K562 (cell line): ENCODE data around the gene ZNF566. TPM values are rescaled to one million over a fixed set of nuclear protein-coding genes. Genes with fewer than 3 reads are reported as not detected.

ENCODE experiments used
- ADNP ChIP-seq: fragments of 200-800 bp; sonication (Bioruptor generic); IDR thresholded peaks from 2 replicates; pipeline ENCODE4 v1.6.1; 2016; ENCODE audit warnings: missing genetic modification characterization, missing compliant biosample characterization
- BACH1 ChIP-seq: fragments of 200-800 bp; sonication (Bioruptor generic); IDR thresholded peaks from 2 replicates; pipeline ENCODE4 v1.6.1; 2016; ENCODE audit warnings: missing genetic modification characterization, missing compliant biosample characterization
- DIDO1 ChIP-seq: fragments of 450-650 bp; IDR thresholded peaks from 2 replicates; pipeline ENCODE4 v1.6.1; 2016; ENCODE audit warnings: low read depth, missing biosample characterization, missing genetic modification characterization
- KDM1A ChIP-seq, 2 experiments: fragments of 450-650 bp; IDR thresholded peaks; 2 replicates each; pipeline ENCODE4 v1.6.1; 2016; ENCODE audit warnings: mild to moderate bottlenecking in 2 of 2
- NCOA2 ChIP-seq, 2 experiments: fragments of 450-650 bp; IDR thresholded peaks; 2 replicates each; pipeline ENCODE4 v1.6.1; 2018; ENCODE audit warnings: mild to moderate bottlenecking in 2 of 2, moderate library complexity in 1 of 2; ENCODE audit not compliant: partially characterized antibody in 2 of 2
- NR3C1 ChIP-seq: sonication (generic); formaldehyde crosslinking; IDR thresholded peaks from 2 replicates; pipeline ENCODE4 v1.8.1; 2022; ENCODE audit warnings: missing genetic modification reagents
- RBM34 ChIP-seq: fragments of 200-400 bp; formaldehyde crosslinking; IDR thresholded peaks from 2 replicates; pipeline ENCODE4 v1.6.1; 2018; ENCODE audit warnings: low read length, borderline replicate concordance; ENCODE audit not compliant: insufficient read depth
- SAFB ChIP-seq: fragments of 200-400 bp; formaldehyde crosslinking; IDR thresholded peaks from 2 replicates; pipeline ENCODE4 v1.6.1; 2017; ENCODE audit warnings: low read depth, low read length, borderline replicate concordance
- TEAD4 ChIP-seq, 2 experiments: sonication (generic) in 1 of 2; formaldehyde crosslinking in 1 of 2; IDR thresholded peaks; 2 replicates each; pipeline versions ENCODE4 v1.6.1 to v1.8.0; 2012 to 2022; ENCODE audit warnings: borderline replicate concordance in 1 of 2, inconsistent platforms in 1 of 2, low read length in 1 of 2, mild to moderate bottlenecking in 1 of 2, missing genetic modification reagents in 1 of 2
- ZFPM2 ChIP-seq: fragments of 250-450 bp; sonication (Bioruptor Pico); IDR thresholded peaks from 2 replicates; pipeline ENCODE4 v1.5.1; 2022; ENCODE audit warnings: mild to moderate bottlenecking
- ZNF174 ChIP-seq: fragments of 250-450 bp; sonication (Bioruptor Pico); IDR thresholded peaks from 2 replicates; pipeline ENCODE4 v1.4.0; 2020; ENCODE audit warnings: mild to moderate bottlenecking
- ZNF41 ChIP-seq: fragments of 250-450 bp; sonication (Bioruptor Pico); conservative IDR thresholded peaks from 2 replicates; pipeline ENCODE4 v1.4.0; 2020; ENCODE audit warnings: mild to moderate bottlenecking
- ZNF589 ChIP-seq: fragments of 200-800 bp; sonication (Bioruptor generic); IDR thresholded peaks from 2 replicates; pipeline ENCODE4 v1.6.1; 2016; ENCODE audit warnings: low read depth, missing genetic modification characterization, missing compliant biosample characterization
- ZNF780A ChIP-seq: fragments of 250-450 bp; sonication (Bioruptor Pico); IDR thresholded peaks from 2 replicates; pipeline ENCODE4 v1.5.0; 2021; ENCODE audit warnings: mild to moderate bottlenecking
- polyA plus RNA-seq, 8 experiments: library from polyadenylated mRNA; depleted of rRNA in 4 of 8; stranded (reverse) in 5 of 8; unstranded in 3 of 8; fragments of >200 nt; fragmentation: Nextera tagmentation in 2 of 8; fragmentation: Illumina TruSeq in 1 of 8; extraction: Ambion mirVana in 2 of 8; extraction: Trizol in 1 of 8; gene quantifications; 2 replicates each; pipeline versions ENCODE4 v1.2.1 to v1.2.3, GENCODE V29; 2011 to 2014; ENCODE audit warnings: inconsistent platforms in 1 of 8, missing spikeins in 1 of 8
- total RNA-seq, 7 experiments: library from RNA; depleted of rRNA in 6 of 7; stranded (reverse); fragments of >200 nt in 6 of 7; fragmentation: Illumina TruSeq in 2 of 7; extraction: Trizol in 2 of 7; gene quantifications; 2 replicates each; pipeline versions ENCODE4 v1.2.1 to v1.2.3, GENCODE V29; 2011 to 2021; ENCODE audit warnings: low replicate concordance in 1 of 7
- TF ChIP-seq, protein P1 (sequence below): fragments of 200-800 bp; sonication (Bioruptor generic); IDR thresholded peaks from 2 replicates; pipeline ENCODE4 v1.6.1; 2016; ENCODE audit warnings: missing genetic modification characterization, missing compliant biosample characterization
- TF ChIP-seq, protein P2 (sequence below): fragments of 250-450 bp; sonication (Bioruptor Pico); IDR thresholded peaks from 2 replicates; pipeline ENCODE4 v1.5.0; 2020; ENCODE audit warnings: mild to moderate bottlenecking, borderline replicate concordance
- TF ChIP-seq, protein P3 (sequence below): fragments of 450-650 bp; IDR thresholded peaks from 2 replicates; pipeline ENCODE4 v1.6.1; 2016
- TF ChIP-seq, protein P4 (sequence below): sonication (generic); formaldehyde crosslinking; IDR thresholded peaks from 2 replicates; pipeline ENCODE4 v1.8.1; 2022; ENCODE audit warnings: missing genetic modification reagents

The ZNF566 gene
- total and polyA plus RNA-seq, 9 of the 15 experiments (the other 6 are each of a cell fraction or from before 2014, with no cell fraction given) = 5.5 to 11.4 (median 9.7) TPM

DNA sequence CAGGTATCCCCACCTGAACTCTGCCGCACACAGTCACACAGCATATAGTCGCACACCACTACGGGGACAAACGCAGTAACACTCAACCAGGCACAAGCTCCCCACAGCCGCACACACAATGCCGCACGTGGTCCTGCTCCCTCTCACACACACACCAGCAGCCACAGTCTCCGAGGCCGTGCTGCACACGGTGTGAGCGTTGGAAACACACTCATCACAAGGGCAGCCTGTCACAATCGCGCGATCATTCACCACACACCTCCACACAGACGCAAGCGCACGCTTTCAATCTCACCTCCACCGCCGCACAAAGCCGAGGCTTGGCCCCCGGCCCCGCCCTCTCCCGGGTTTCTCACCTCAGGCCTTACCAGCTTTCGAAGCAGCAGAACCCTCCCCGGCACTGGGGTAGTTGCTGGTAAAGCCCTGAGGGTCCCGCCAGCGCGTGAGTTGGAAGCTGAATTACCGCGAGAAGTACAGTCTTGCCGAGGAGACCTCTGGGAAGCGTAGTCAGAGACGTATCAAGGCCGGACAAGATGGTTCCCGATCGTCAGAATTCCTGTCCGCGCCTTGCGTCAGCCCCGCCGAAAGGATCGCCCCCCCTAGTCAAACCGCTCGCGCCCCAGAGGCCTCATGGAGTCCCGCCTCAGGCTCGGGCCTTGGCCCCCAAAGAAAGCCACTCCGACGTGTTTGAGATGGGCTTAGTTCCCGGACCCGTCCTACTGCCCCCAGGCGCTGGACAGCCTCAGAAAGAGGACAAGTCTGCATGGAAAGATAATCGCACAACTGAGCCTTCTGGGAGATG is at the start of gene ZNF566 (continued):
- TF ChIP-seq, protein P1, sequence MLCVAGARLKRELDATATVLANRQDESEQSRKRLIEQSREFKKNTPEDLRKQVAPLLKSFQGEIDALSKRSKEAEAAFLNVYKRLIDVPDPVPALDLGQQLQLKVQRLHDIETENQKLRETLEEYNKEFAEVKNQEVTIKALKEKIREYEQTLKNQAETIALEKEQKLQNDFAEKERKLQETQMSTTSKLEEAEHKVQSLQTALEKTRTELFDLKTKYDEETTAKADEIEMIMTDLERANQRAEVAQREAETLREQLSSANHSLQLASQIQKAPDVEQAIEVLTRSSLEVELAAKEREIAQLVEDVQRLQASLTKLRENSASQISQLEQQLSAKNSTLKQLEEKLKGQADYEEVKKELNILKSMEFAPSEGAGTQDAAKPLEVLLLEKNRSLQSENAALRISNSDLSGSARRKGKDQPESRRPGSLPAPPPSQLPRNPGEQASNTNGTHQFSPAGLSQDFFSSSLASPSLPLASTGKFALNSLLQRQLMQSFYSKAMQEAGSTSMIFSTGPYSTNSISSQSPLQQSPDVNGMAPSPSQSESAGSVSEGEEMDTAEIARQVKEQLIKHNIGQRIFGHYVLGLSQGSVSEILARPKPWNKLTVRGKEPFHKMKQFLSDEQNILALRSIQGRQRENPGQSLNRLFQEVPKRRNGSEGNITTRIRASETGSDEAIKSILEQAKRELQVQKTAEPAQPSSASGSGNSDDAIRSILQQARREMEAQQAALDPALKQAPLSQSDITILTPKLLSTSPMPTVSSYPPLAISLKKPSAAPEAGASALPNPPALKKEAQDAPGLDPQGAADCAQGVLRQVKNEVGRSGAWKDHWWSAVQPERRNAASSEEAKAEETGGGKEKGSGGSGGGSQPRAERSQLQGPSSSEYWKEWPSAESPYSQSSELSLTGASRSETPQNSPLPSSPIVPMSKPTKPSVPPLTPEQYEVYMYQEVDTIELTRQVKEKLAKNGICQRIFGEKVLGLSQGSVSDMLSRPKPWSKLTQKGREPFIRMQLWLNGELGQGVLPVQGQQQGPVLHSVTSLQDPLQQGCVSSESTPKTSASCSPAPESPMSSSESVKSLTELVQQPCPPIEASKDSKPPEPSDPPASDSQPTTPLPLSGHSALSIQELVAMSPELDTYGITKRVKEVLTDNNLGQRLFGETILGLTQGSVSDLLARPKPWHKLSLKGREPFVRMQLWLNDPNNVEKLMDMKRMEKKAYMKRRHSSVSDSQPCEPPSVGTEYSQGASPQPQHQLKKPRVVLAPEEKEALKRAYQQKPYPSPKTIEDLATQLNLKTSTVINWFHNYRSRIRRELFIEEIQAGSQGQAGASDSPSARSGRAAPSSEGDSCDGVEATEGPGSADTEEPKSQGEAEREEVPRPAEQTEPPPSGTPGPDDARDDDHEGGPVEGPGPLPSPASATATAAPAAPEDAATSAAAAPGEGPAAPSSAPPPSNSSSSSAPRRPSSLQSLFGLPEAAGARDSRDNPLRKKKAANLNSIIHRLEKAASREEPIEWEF (CRISPR knock-in tag) = no peak
- no peak for TF ChIP-seq ZNF589 (CRISPR knock-in tag)
- TF ChIP-seq TEAD4 (IDR thresholded peaks at IDR 0.05; ENCODE audit: low read length) = no peak
- TF ChIP-seq TEAD4 (CRISPR knock-in tag; IDR thresholded peaks at IDR 0.05; ENCODE audit: borderline replicate concordance) = no peak
- no peak for TF ChIP-seq ZNF780A (CRISPR knock-in tag)
- TF ChIP-seq DIDO1 = no peak; the same call in 1 of the 2 replicates
- TF ChIP-seq ZFPM2 (CRISPR knock-in tag) = no peak
- TF ChIP-seq ZNF41 (CRISPR knock-in tag) = no peak
- TF ChIP-seq, protein P2, sequence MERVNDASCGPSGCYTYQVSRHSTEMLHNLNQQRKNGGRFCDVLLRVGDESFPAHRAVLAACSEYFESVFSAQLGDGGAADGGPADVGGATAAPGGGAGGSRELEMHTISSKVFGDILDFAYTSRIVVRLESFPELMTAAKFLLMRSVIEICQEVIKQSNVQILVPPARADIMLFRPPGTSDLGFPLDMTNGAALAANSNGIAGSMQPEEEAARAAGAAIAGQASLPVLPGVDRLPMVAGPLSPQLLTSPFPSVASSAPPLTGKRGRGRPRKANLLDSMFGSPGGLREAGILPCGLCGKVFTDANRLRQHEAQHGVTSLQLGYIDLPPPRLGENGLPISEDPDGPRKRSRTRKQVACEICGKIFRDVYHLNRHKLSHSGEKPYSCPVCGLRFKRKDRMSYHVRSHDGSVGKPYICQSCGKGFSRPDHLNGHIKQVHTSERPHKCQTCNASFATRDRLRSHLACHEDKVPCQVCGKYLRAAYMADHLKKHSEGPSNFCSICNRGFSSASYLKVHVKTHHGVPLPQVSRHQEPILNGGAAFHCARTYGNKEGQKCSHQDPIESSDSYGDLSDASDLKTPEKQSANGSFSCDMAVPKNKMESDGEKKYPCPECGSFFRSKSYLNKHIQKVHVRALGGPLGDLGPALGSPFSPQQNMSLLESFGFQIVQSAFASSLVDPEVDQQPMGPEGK (CRISPR knock-in tag) = no peak
- TF ChIP-seq BACH1 (tag) = no peak
- TF ChIP-seq, protein P3, sequence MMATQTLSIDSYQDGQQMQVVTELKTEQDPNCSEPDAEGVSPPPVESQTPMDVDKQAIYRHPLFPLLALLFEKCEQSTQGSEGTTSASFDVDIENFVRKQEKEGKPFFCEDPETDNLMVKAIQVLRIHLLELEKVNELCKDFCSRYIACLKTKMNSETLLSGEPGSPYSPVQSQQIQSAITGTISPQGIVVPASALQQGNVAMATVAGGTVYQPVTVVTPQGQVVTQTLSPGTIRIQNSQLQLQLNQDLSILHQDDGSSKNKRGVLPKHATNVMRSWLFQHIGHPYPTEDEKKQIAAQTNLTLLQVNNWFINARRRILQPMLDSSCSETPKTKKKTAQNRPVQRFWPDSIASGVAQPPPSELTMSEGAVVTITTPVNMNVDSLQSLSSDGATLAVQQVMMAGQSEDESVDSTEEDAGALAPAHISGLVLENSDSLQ = peak; percentile 66
- TF ChIP-seq, protein P4, sequence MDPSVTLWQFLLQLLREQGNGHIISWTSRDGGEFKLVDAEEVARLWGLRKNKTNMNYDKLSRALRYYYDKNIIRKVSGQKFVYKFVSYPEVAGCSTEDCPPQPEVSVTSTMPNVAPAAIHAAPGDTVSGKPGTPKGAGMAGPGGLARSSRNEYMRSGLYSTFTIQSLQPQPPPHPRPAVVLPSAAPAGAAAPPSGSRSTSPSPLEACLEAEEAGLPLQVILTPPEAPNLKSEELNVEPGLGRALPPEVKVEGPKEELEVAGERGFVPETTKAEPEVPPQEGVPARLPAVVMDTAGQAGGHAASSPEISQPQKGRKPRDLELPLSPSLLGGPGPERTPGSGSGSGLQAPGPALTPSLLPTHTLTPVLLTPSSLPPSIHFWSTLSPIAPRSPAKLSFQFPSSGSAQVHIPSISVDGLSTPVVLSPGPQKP (CRISPR knock-in tag) = no peak
- no peak for TF ChIP-seq RBM34
- TF ChIP-seq ZNF174 (CRISPR knock-in tag) = no peak
- TF ChIP-seq NCOA2 (IDR thresholded peaks at IDR 0.05; ENCODE audit: partially characterized antibody in 2 of 2) = no peak
- TF ChIP-seq KDM1A (IDR thresholded peaks at IDR 0.05) = no peak
- TF ChIP-seq ADNP (tag) = no peak
- no peak for TF ChIP-seq SAFB
- TF ChIP-seq NR3C1 (CRISPR knock-in tag) = no peak
